H1 (cell line): ENCODE results near the gene SLIT3. TPM values are rescaled to one million over a fixed set of nuclear protein-coding genes. Genes with fewer than 3 reads are reported as not detected.

ENCODE experiments used
- CTCF ChIA-PET: fragments of 300-600 bp; sonication (Branson Sonifier 250); formaldehyde crosslinking; loops from one replicate; lab custom pipeline; 2021; ENCODE audit not compliant: partially characterized antibody; lab: Charles Lee
- POLR2A ChIA-PET: fragments of 300-600 bp; sonication (Branson Sonifier 250); formaldehyde crosslinking; loops from one replicate; lab custom pipeline; 2021; ENCODE audit warnings: inconsistent platforms; ENCODE audit not compliant: partially characterized antibody; lab: Charles Lee
- DNase-seq, 2 experiments: peaks; one replicate each; pipeline versions ENCODE4 v3.0.0 to v3.0.0-alpha.2; 2010 to 2022; ENCODE audit warnings: low spot score in 2 of 2, low read depth in 1 of 2, mixed read lengths in 1 of 2
- FAIRE-seq: peaks from 2 replicates; lab custom pipeline; 2011; peaks lifted over from hg19 to GRCh38; lab: Jason Lieb, UNC
- H2AFZ ChIP-seq: 2 replicates; pipeline ENCODE4 v1.8.1; 2012; ENCODE audit warnings: low read length, inconsistent platforms
- H2AK5ac ChIP-seq: 2 replicates; pipeline ENCODE4 v1.6.1; 2013; ENCODE audit warnings: low read depth, low read length
- H2BK120ac ChIP-seq: replicated peaks from 2 replicates; pipeline ENCODE3; 2013; ENCODE audit warnings: low read depth, low read length, inconsistent platforms
- H2BK12ac ChIP-seq: 2 replicates; pipeline ENCODE4 v1.6.1; 2013; ENCODE audit warnings: low read depth, low read length
- H2BK15ac ChIP-seq: 2 replicates; pipeline ENCODE4 v1.6.1; 2013; ENCODE audit warnings: low read length
- H2BK20ac ChIP-seq: 2 replicates; pipeline ENCODE4 v1.6.1; 2013; ENCODE audit warnings: low read length
- H2BK5ac ChIP-seq: 2 replicates; pipeline ENCODE4 v1.6.1; 2013; ENCODE audit warnings: low read depth, low read length
- H3K14ac ChIP-seq: 2 replicates; pipeline ENCODE4 v1.6.1; 2013; ENCODE audit warnings: inconsistent platforms; ENCODE audit not compliant: insufficient read length
- H3K18ac ChIP-seq: 2 replicates; pipeline ENCODE4 v1.6.1; 2013; ENCODE audit warnings: low read length; ENCODE audit errors: extremely low read depth
- H3K23ac ChIP-seq: 2 replicates; pipeline ENCODE4 v1.6.1; 2013; ENCODE audit warnings: inconsistent platforms; ENCODE audit not compliant: insufficient read length
- H3K23me2 ChIP-seq: 2 replicates; pipeline ENCODE4 v1.6.1; 2013; ENCODE audit warnings: low read depth, low read length
- H3K27ac ChIP-seq: 2 replicates; pipeline ENCODE4 v1.6.1; 2011; ENCODE audit warnings: low read depth, low read length, inconsistent platforms
- H3K27me3 ChIP-seq, 4 experiments: replicated peaks in 1 of 4; 1 replicate in 1 of 4; 2 replicates in 3 of 4; pipeline versions ENCODE4 v1.6.1 to v1.8.1; 2011 to 2013; ENCODE audit warnings: low read length in 3 of 4, mild to moderate bottlenecking in 3 of 4, inconsistent platforms in 2 of 4, mixed read lengths in 2 of 4, moderate library complexity in 1 of 4; ENCODE audit not compliant: control insufficient read depth in 3 of 4, insufficient read depth in 3 of 4; ENCODE audit errors: extremely low read depth in 1 of 4
- H3K36me3 ChIP-seq, 4 experiments: 2 replicates each; pipeline versions ENCODE4 v1.6.1 to v1.8.1; 2011 to 2013; ENCODE audit warnings: mild to moderate bottlenecking in 4 of 4, low read length in 3 of 4, moderate library complexity in 2 of 4, control low read depth in 1 of 4, inconsistent platforms in 1 of 4; ENCODE audit not compliant: insufficient read depth in 4 of 4, control insufficient read depth in 2 of 4
- H3K4ac ChIP-seq: replicated peaks from 2 replicates; pipeline ENCODE3; 2013; ENCODE audit warnings: low read length, low read depth, mixed read lengths, inconsistent platforms; ENCODE audit not compliant: insufficient read length
- H3K4me1 ChIP-seq, 4 experiments: replicated peaks in 1 of 4; 1 replicate in 1 of 4; 2 replicates in 3 of 4; pipeline versions ENCODE4 v1.6.1 to v1.8.1; 2011 to 2013; ENCODE audit warnings: low read length in 3 of 4, inconsistent platforms in 2 of 4, mixed read lengths in 1 of 4; ENCODE audit not compliant: insufficient read depth in 4 of 4, control insufficient read depth in 3 of 4
- H3K4me2 ChIP-seq, 2 experiments: 2 replicates each; pipeline versions ENCODE4 v1.6.1 to v1.8.1; 2011 to 2013; ENCODE audit warnings: low read depth in 2 of 2, low read length in 2 of 2, control low read depth in 1 of 2, inconsistent platforms in 1 of 2, mild to moderate bottlenecking in 1 of 2; ENCODE audit not compliant: insufficient read depth in 1 of 2
- H3K4me3 ChIP-seq, 4 experiments: fragments of 200-600, 300-600 bp in 1 of 4; sonication (generic), shearing (Covaris generic), sonication (Bioruptor Twin) in 1 of 4; 2 replicates each; pipeline versions ENCODE4 v1.5.1 to v1.8.1; 2011 to 2016; ENCODE audit warnings: low read length in 4 of 4, low read depth in 3 of 4, control low read depth in 2 of 4, inconsistent platforms in 2 of 4, mild to moderate bottlenecking in 2 of 4, mixed read lengths in 1 of 4, moderate library complexity in 1 of 4; ENCODE audit not compliant: insufficient read depth in 2 of 4; ENCODE audit errors: extremely low read depth in 1 of 4
- H3K56ac ChIP-seq: replicated peaks from 2 replicates; pipeline ENCODE3; 2013; ENCODE audit warnings: low read depth, mild to moderate bottlenecking, mixed read lengths, low read length, inconsistent platforms; ENCODE audit not compliant: insufficient read length
- H3K79me1 ChIP-seq: 2 replicates; pipeline ENCODE4 v1.6.1; 2013; ENCODE audit warnings: low read depth, low read length, control low read depth
- H3K79me2 ChIP-seq, 2 experiments: 2 replicates each; pipeline versions ENCODE4 v1.6.1 to v1.8.1; 2012 to 2013; ENCODE audit warnings: low read length in 2 of 2, mild to moderate bottlenecking in 2 of 2, inconsistent platforms in 1 of 2; ENCODE audit not compliant: insufficient read depth in 2 of 2, control insufficient read depth in 1 of 2
- H3K9ac ChIP-seq, 4 experiments: replicated peaks in 1 of 4; 1 replicate in 1 of 4; 2 replicates in 3 of 4; pipeline versions ENCODE4 v1.6.1 to v1.8.1; 2011 to 2013; ENCODE audit warnings: low read depth in 3 of 4, low read length in 3 of 4, control low read depth in 2 of 4, mild to moderate bottlenecking in 2 of 4, moderate library complexity in 2 of 4, inconsistent platforms in 1 of 4; ENCODE audit errors: extremely low read depth in 1 of 4
- H3K9me3 ChIP-seq, 2 experiments: 2 replicates each; pipeline versions ENCODE4 v1.6.1 to v1.8.1; 2012 to 2013; ENCODE audit warnings: mild to moderate bottlenecking in 2 of 2, moderate library complexity in 2 of 2, control low read depth in 1 of 2, inconsistent platforms in 1 of 2, low read depth in 1 of 2, low read length in 1 of 2, mixed read lengths in 1 of 2; ENCODE audit not compliant: insufficient read depth in 2 of 2
- H4K20me1 ChIP-seq, 2 experiments: replicated peaks in 1 of 2; 2 replicates each; pipeline versions ENCODE3 to v1.8.1; 2011 to 2013; ENCODE audit warnings: inconsistent platforms in 2 of 2, low read length in 2 of 2, mild to moderate bottlenecking in 1 of 2; ENCODE audit not compliant: insufficient read depth in 2 of 2, control insufficient read depth in 1 of 2
- H4K5ac ChIP-seq: 2 replicates; pipeline ENCODE4 v1.6.1; 2013; ENCODE audit warnings: low read length, low read depth, mixed read lengths, inconsistent platforms; ENCODE audit not compliant: insufficient read length
- H4K8ac ChIP-seq: 2 replicates; pipeline ENCODE4 v1.8.0; 2013; ENCODE audit warnings: mild to moderate bottlenecking, moderate library complexity, low read length, inconsistent platforms; ENCODE audit not compliant: insufficient read depth; ENCODE audit errors: extremely low read depth
- H4K91ac ChIP-seq: replicated peaks from 2 replicates; pipeline ENCODE3; 2013; ENCODE audit warnings: low read length, mixed read lengths, inconsistent platforms; ENCODE audit not compliant: insufficient read length
- CBX5 ChIP-seq: fragments of 300-800, 300-1000 bp; sonication (generic); IDR thresholded peaks from 2 replicates; pipeline ENCODE4 v1.7.1; 2016; ENCODE audit warnings: antibody characterized with exemption, low read length, low read depth
- CREB1 ChIP-seq: IDR thresholded peaks from 2 replicates; pipeline ENCODE4 v1.6.1; 2012; ENCODE audit warnings: inconsistent platforms
- E2F6 ChIP-seq: IDR thresholded peaks from 2 replicates; pipeline ENCODE4 v1.6.1; 2012; ENCODE audit warnings: inconsistent platforms
- PHF8 ChIP-seq: fragments of 200-600 bp; sonication (generic); conservative IDR thresholded peaks from 2 replicates; pipeline ENCODE4 v1.7.1; 2012; ENCODE audit warnings: low read depth, mild to moderate bottlenecking, inconsistent platforms, low read length, moderate library complexity
- POLR2A ChIP-seq, 2 experiments: IDR thresholded peaks; 1 replicate in 1 of 2; 2 replicates in 1 of 2; pipeline ENCODE4 v1.6.1; 2011; ENCODE audit warnings: low read depth in 2 of 2, low read length in 2 of 2, mild to moderate bottlenecking in 2 of 2; ENCODE audit errors: control extremely low read depth in 1 of 2
- RNF2 ChIP-seq: fragments of 200-900, 300-1000 bp; sonication (generic); IDR thresholded peaks from 2 replicates; pipeline ENCODE4 v1.7.1; 2016; ENCODE audit warnings: borderline replicate concordance, low read depth, mild to moderate bottlenecking, antibody characterized with exemption, low read length; ENCODE audit not compliant: poor library complexity, severe bottlenecking; ENCODE audit errors: missing control alignments
- SP4 ChIP-seq: IDR thresholded peaks from 2 replicates; pipeline ENCODE4 v1.6.1; 2012; ENCODE audit warnings: low read length, inconsistent platforms
- WGBS, 2 experiments: shearing (Covaris generic) in 1 of 2; methylation state at CpG; one replicate each; pipeline versions ENCODE4 v1.1.6 to v1.1.7; 2013 to 2015; ENCODE audit warnings: low lambda C conversion rate in 2 of 2, mixed read lengths in 2 of 2, inconsistent platforms in 1 of 2, low coverage in 1 of 2, missing lambda C conversion rate in 1 of 2; ENCODE audit not compliant: insufficient replicate concordance in 2 of 2, insufficient coverage in 1 of 2, insufficient read length in 1 of 2; ENCODE audit errors: extremely low coverage in 1 of 2, missing lambda C conversion rate in 1 of 2; 5-methylcytosine and 5-hydroxymethylcytosine counted together
- polyA plus RNA-seq, 7 experiments: library from polyadenylated mRNA; depleted of rRNA in 3 of 7; stranded (reverse) in 5 of 7; unstranded in 2 of 7; fragments of >200 nt in 5 of 7; fragments of 200-250 nt in 2 of 7; gene quantifications; 1 replicate in 5 of 7; 2 replicates in 1 of 7; 4 replicates in 1 of 7; pipeline versions ENCODE4 v1.2.1 to v1.2.3, GENCODE V29; 2011 to 2013; ENCODE audit warnings: missing spikeins in 2 of 7, mixed read lengths in 2 of 7
- total RNA-seq: library from RNA; stranded (reverse); fragmentation: NEBNext Ultra II Directional; extraction: Animal tissue kit (Norgen Biotek cat#: 25700); gene quantifications from 2 replicates; pipeline ENCODE4 v1.2.1, GENCODE V29; 2021

The SLIT3 gene
- total and polyA plus RNA-seq, 2 of the 8 experiments (the other 6 are each of a cell fraction or from before 2014, with no cell fraction given) = 1.1 to 1.2 TPM

DNA sequence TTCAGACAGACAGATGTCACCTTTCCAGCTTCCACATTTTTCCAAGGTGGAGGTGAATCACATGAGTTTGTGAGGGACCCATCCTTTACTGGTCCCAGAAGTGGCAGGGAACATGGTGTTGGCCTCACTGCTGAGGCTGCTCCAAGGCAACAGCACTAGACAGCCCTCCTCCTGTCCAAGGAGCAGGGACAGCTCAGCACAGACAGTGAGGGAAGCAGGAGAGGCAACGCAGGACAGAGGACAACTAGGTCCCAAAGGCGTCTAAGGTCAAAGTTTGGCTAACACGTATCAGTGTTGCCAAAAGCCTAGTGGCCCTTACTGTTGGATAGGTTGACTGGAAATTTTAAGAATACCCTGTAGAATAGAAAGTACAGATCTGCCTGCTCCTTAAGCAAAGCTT lies 470.1 kb downstream of the SLIT3 start:
- Histone ChIP-seq H3K23me2 (no peaks in the 10 kb centered on the region), H2BK12ac (no peak overlapping the region; the same call in 1 of the 2 replicates), H4K5ac (no peak overlapping the region), H2BK20ac (no peak overlapping the region), H3K79me1 (no peaks in the 10 kb centered on the region), H3K4me1 (peaks cover 4 to 33% (median 17%) of the 10 kb centered on the region in 4 experiments; a peak in 4 of 7 replicates), H2BK120ac (no peak overlapping the region), H2AK5ac (no peak overlapping the region), H4K8ac (no peak overlapping the region), H3K79me2 (no peaks in the 10 kb centered on the region), H3K4me2 (no peak overlapping the region), H2AFZ (no peak overlapping the region), H3K23ac (no peak overlapping the region), H4K20me1 (peaks cover 0 to 1% of the 10 kb centered on the region in 2 experiments), H2BK15ac (peak overlapping the region; percentile 88; the same call in 1 of the 2 replicates), H4K91ac (no peak overlapping the region), H3K9ac (no peak overlapping the region), H3K27me3 (peaks cover 16 to 56% (median 47%) of the 10 kb centered on the region in 4 experiments), H3K56ac (no peak overlapping the region), H2BK5ac (no peak overlapping the region), H3K27ac (no peak overlapping the region), H3K36me3 (no peaks in the 10 kb centered on the region), H3K18ac (no peak overlapping the region), H3K9me3 (no peaks in the 10 kb centered on the region)
- FAIRE-seq (no peak), DNase-seq (no peak)
- ChIA-PET CTCF (interaction anchor here (0.6 to 1.6 kb wide), 6 partner anchors 29 to 294 kb away, joined by 3 to 4 read pairs (median 3); no protein-coding TSS in a partner anchor), POLR2A (interaction anchor here (0.6 to 1.0 kb wide), 2 partner anchors 13 to 290 kb away, joined by 3 to 7 read pairs; no protein-coding TSS in a partner anchor)
- WGBS, 2 experiments = 92% methylated on average over 3 of the region's 3 CpGs; no CpG with 5 or more reads in 1 of the 2 experiments
- TF ChIP-seq RNF2 = no peak
- no peak for TF ChIP-seq PHF8
- no peak for TF ChIP-seq CREB1
- no peak for TF ChIP-seq POLR2A (IDR thresholded peaks at IDR 0.05; ENCODE audit: control extremely low read depth in 1 of 2, low read depth in 2 of 2, low read length in 2 of 2)
- no peak for TF ChIP-seq SP4
- TF ChIP-seq CBX5 = no peak
- TF ChIP-seq E2F6 = no peak
- TF ChIP-seq, all 59 proteins: peak for 0
- Histone ChIP-seq H3K4ac (no peak overlapping the region), H3K4me3 (no peak overlapping the region), H3K14ac (no peak overlapping the region)
